HEK293 (cell line): Measurements from ENCODE around the gene TCEA2.

Experiments used
- CTCF ChIA-PET: fragments of 350-600 bp; formaldehyde crosslinking; extraction: SDS; loops from one replicate; lab custom pipeline; 2021; ENCODE audit warnings: antibody characterized with exemption; lab: Yijun Ruan, JAX
- POLR2A ChIA-PET: fragments of 300-600 bp; formaldehyde crosslinking; extraction: SDS; loops from one replicate; lab custom pipeline; 2020; ENCODE audit warnings: antibody characterized with exemption, inconsistent platforms; lab: Yijun Ruan, JAX
- H3K27ac ChIP-seq: fragments of 200-500 bp; sonication (Bioruptor generic); 2 replicates; pipeline ENCODE4 v1.5.1; 2014; ENCODE audit warnings: low read depth, low read length, control low read depth, inconsistent platforms; ENCODE audit errors: extremely low read depth
- H3K36me3 ChIP-seq, 2 experiments: fragments of 200-500 bp in 1 of 2; sonication (Bioruptor generic) in 1 of 2; 1 replicate in 1 of 2; 2 replicates in 1 of 2; pipeline ENCODE4 v1.5.1; 2014 to 2017; ENCODE audit warnings: inconsistent platforms in 2 of 2, low read length in 2 of 2; ENCODE audit not compliant: control insufficient read depth in 2 of 2, insufficient read depth in 1 of 2
- H3K4me1 ChIP-seq: fragments of 200-500 bp; sonication (Bioruptor generic); 2 replicates; pipeline ENCODE4 v1.5.1; 2014; ENCODE audit warnings: mild to moderate bottlenecking, low read length, inconsistent platforms; ENCODE audit not compliant: control insufficient read depth, insufficient read depth
- H3K4me3 ChIP-seq: 2 replicates; pipeline ENCODE4 v1.5.1; 2011; ENCODE audit warnings: low read depth, mild to moderate bottlenecking, control low read depth, low read length, moderate library complexity
- H3K9me3 ChIP-seq: fragments of 200-500 bp; sonication (Bioruptor generic); 2 replicates; pipeline ENCODE4 v1.5.1; 2014; ENCODE audit warnings: low read depth, low read length, inconsistent platforms; ENCODE audit not compliant: control insufficient read depth, insufficient read depth
- GFI1B ChIP-seq: fragments of 450-650 bp; formaldehyde crosslinking; IDR thresholded peaks from 2 replicates; pipeline ENCODE4 v1.5.1; 2016; ENCODE audit warnings: missing biosample characterization, missing genetic modification characterization
- KLF10 ChIP-seq: fragments of 450-650 bp; IDR thresholded peaks from 2 replicates; pipeline ENCODE4 v1.5.1; 2018; ENCODE audit warnings: missing biosample characterization, mild to moderate bottlenecking, missing genetic modification characterization
- KLF8 ChIP-seq: fragments of 450-650 bp; formaldehyde crosslinking; IDR thresholded peaks from 2 replicates; pipeline ENCODE4 v1.5.1; 2016; ENCODE audit warnings: missing biosample characterization, missing genetic modification characterization
- MZF1 ChIP-seq: fragments of 450-650 bp; formaldehyde crosslinking; IDR thresholded peaks from 2 replicates; pipeline ENCODE4 v1.5.1; 2017; ENCODE audit warnings: missing biosample characterization, missing genetic modification characterization, borderline replicate concordance
- OVOL3 ChIP-seq: fragments of 450-650 bp; formaldehyde crosslinking; IDR thresholded peaks from 2 replicates; pipeline ENCODE4 v1.5.1; 2016; ENCODE audit warnings: missing biosample characterization, missing genetic modification characterization
- SP2 ChIP-seq: fragments of 450-650 bp; formaldehyde crosslinking; IDR thresholded peaks from 2 replicates; pipeline ENCODE4 v1.5.1; 2016; ENCODE audit warnings: missing biosample characterization, missing genetic modification characterization
- ZBTB20 ChIP-seq: fragments of 450-650 bp; formaldehyde crosslinking; IDR thresholded peaks from 2 replicates; pipeline ENCODE4 v1.5.1; 2016; ENCODE audit warnings: missing biosample characterization, missing genetic modification characterization
- ZBTB8A ChIP-seq: fragments of 450-650 bp; formaldehyde crosslinking; IDR thresholded peaks from 2 replicates; pipeline ENCODE4 v1.5.1; 2016; ENCODE audit warnings: missing biosample characterization, missing genetic modification characterization
- ZNF184 ChIP-seq: fragments of 450-650 bp; IDR thresholded peaks from 2 replicates; pipeline ENCODE4 v1.5.1; 2018; ENCODE audit warnings: missing biosample characterization, mild to moderate bottlenecking, missing genetic modification characterization
- ZNF311 ChIP-seq: fragments of 450-650 bp; formaldehyde crosslinking; IDR thresholded peaks from 2 replicates; pipeline ENCODE4 v1.5.1; 2017; ENCODE audit warnings: missing biosample characterization, missing genetic modification characterization, borderline replicate concordance
- ZNF37A ChIP-seq: fragments of 450-650 bp; IDR thresholded peaks from 2 replicates; pipeline ENCODE4 v1.5.1; 2018; ENCODE audit warnings: missing biosample characterization, missing genetic modification characterization
- ZNF501 ChIP-seq: fragments of 450-650 bp; formaldehyde crosslinking; IDR thresholded peaks from 2 replicates; pipeline ENCODE4 v1.5.1; 2016; ENCODE audit warnings: missing biosample characterization, missing genetic modification characterization
- ZNF513 ChIP-seq: fragments of 450-650 bp; IDR thresholded peaks from 2 replicates; pipeline ENCODE4 v1.5.1; 2018; ENCODE audit warnings: missing biosample characterization, missing genetic modification characterization
- ZNF571 ChIP-seq: fragments of 450-650 bp; formaldehyde crosslinking; IDR thresholded peaks from 2 replicates; pipeline ENCODE4 v1.5.0; 2017; ENCODE audit warnings: missing biosample characterization, missing genetic modification characterization
- ZNF596 ChIP-seq: fragments of 450-650 bp; IDR thresholded peaks from 2 replicates; pipeline ENCODE4 v1.5.0; 2018; ENCODE audit warnings: missing biosample characterization, mild to moderate bottlenecking, missing genetic modification characterization, moderate library complexity
- ZNF677 ChIP-seq: fragments of 450-650 bp; IDR thresholded peaks from 2 replicates; pipeline ENCODE4 v1.5.0; 2018; ENCODE audit warnings: missing biosample characterization, mild to moderate bottlenecking, missing genetic modification characterization, moderate library complexity
- ZNF707 ChIP-seq: fragments of 450-650 bp; formaldehyde crosslinking; IDR thresholded peaks from 2 replicates; pipeline ENCODE4 v1.5.1; 2016; ENCODE audit warnings: missing biosample characterization, missing genetic modification characterization
- TF ChIP-seq, protein P1 (sequence below): fragments of 450-650 bp; formaldehyde crosslinking; IDR thresholded peaks from 2 replicates; pipeline ENCODE4 v1.5.1; 2017; ENCODE audit warnings: missing biosample characterization, missing genetic modification characterization
- TF ChIP-seq, protein P2 (sequence below): fragments of 450-650 bp; formaldehyde crosslinking; IDR thresholded peaks from 2 replicates; pipeline ENCODE4 v1.5.1; 2017; ENCODE audit warnings: missing biosample characterization, mild to moderate bottlenecking, missing genetic modification characterization, moderate library complexity
- TF ChIP-seq, protein P3 (sequence below): fragments of 450-650 bp; formaldehyde crosslinking; IDR thresholded peaks from 2 replicates; pipeline ENCODE4 v1.5.1; 2017; ENCODE audit warnings: missing biosample characterization, missing genetic modification characterization

The TCEA2 gene

GRCh38 chr20:64015635-64016034, 47.4 kb upstream of the TCEA2 start:
- H3K36me3 ChIP-seq, result peaks cover 32 to 76% of the 10 kb centered on the region in 2 experiments; a peak in 2 of 3 replicates
- CTCF ChIA-PET, result no interaction called here
- H3K4me3 ChIP-seq, result no peak overlapping the region
- H3K27ac ChIP-seq, result no peak overlapping the region
- no peaks in the 10 kb centered on the region for H3K9me3 ChIP-seq
- POLR2A ChIA-PET, result no interaction called here
- H3K4me1 ChIP-seq, result no peaks in the 10 kb centered on the region
- TF ChIP-seq SP2 (tag by site-specific recombination), result no peak
- no peak for TF ChIP-seq ZBTB8A
- TF ChIP-seq ZNF501, result no peak
- TF ChIP-seq GFI1B, result no peak
- TF ChIP-seq, protein P1, sequence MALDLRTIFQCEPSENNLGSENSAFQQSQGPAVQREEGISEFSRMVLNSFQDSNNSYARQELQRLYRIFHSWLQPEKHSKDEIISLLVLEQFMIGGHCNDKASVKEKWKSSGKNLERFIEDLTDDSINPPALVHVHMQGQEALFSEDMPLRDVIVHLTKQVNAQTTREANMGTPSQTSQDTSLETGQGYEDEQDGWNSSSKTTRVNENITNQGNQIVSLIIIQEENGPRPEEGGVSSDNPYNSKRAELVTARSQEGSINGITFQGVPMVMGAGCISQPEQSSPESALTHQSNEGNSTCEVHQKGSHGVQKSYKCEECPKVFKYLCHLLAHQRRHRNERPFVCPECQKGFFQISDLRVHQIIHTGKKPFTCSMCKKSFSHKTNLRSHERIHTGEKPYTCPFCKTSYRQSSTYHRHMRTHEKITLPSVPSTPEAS (tag by site-specific recombination), result no peak
- no peak for TF ChIP-seq ZNF37A (tag by site-specific recombination)
- TF ChIP-seq ZNF707 (tag by site-specific recombination), result no peak
- TF ChIP-seq ZNF677, result no peak
- TF ChIP-seq KLF8, result no peak
- TF ChIP-seq, protein P2, sequence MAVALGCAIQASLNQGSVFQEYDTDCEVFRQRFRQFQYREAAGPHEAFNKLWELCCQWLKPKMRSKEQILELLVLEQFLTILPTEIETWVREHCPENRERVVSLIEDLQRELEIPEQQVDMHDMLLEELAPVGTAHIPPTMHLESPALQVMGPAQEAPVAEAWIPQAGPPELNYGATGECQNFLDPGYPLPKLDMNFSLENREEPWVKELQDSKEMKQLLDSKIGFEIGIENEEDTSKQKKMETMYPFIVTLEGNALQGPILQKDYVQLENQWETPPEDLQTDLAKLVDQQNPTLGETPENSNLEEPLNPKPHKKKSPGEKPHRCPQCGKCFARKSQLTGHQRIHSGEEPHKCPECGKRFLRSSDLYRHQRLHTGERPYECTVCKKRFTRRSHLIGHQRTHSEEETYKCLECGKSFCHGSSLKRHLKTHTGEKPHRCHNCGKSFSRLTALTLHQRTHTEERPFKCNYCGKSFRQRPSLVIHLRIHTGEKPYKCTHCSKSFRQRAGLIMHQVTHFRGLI (tag by site-specific recombination), result no peak
- no peak for TF ChIP-seq ZNF596 (tag by site-specific recombination)
- TF ChIP-seq OVOL3 (tag by site-specific recombination), result no peak
- no peak for TF ChIP-seq ZNF311 (tag by site-specific recombination)
- no peak for TF ChIP-seq ZNF513
- no peak for TF ChIP-seq ZNF184 (tag by site-specific recombination)
- no peak for TF ChIP-seq ZNF571 (tag by site-specific recombination)
- TF ChIP-seq, protein P3, sequence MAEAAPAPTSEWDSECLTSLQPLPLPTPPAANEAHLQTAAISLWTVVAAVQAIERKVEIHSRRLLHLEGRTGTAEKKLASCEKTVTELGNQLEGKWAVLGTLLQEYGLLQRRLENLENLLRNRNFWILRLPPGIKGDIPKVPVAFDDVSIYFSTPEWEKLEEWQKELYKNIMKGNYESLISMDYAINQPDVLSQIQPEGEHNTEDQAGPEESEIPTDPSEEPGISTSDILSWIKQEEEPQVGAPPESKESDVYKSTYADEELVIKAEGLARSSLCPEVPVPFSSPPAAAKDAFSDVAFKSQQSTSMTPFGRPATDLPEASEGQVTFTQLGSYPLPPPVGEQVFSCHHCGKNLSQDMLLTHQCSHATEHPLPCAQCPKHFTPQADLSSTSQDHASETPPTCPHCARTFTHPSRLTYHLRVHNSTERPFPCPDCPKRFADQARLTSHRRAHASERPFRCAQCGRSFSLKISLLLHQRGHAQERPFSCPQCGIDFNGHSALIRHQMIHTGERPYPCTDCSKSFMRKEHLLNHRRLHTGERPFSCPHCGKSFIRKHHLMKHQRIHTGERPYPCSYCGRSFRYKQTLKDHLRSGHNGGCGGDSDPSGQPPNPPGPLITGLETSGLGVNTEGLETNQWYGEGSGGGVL (tag by site-specific recombination), result no peak
- TF ChIP-seq KLF10 (tag by site-specific recombination), result no peak
- TF ChIP-seq ZBTB20 (tag by site-specific recombination), result no peak
- TF ChIP-seq, all 188 proteins: peak for 0

GRCh38 chr20:64021124-64021975, 41.6 kb upstream of the TCEA2 start:
- POLR2A ChIA-PET, result interaction anchor here (0.7 kb wide), 1 partner anchor 47 kb away, joined by 5 read pairs; no protein-coding TSS in a partner anchor
- H3K36me3 ChIP-seq, result peaks cover 11 to 87% of the 10 kb centered on the region in 2 experiments; a peak in 2 of 3 replicates
- CTCF ChIA-PET, result no interaction called here

More at GRCh38 chr20:64021124-64021975, 41.6 kb upstream of the TCEA2 start:
- no peak overlapping the region for H3K4me3 ChIP-seq
- TF ChIP-seq MZF1 (tag by site-specific recombination), result no peak
- TF ChIP-seq, protein P1 (tag by site-specific recombination), result peak; percentile 84
- TF ChIP-seq, all 188 proteins: peak for 1
- Histone ChIP-seq H3K4me1 (no peaks in the 10 kb centered on the region), H3K9me3 (no peaks in the 10 kb centered on the region), H3K27ac (no peak overlapping the region)
